ENCODE results near the gene CAD. TPM values are rescaled to one million over a fixed set of nuclear protein-coding genes. Genes with fewer than 3 reads are reported as not detected.

Gene CAD
- total and polyA plus RNA-seq, 2 donors (not counting 1 experiment from before 2014, with no cell fraction given) = 35.6 to 48.5 TPM

GRCh38 chr2:27249891-27250651, 32.9 kb downstream of the CAD start:
- Histone ChIP-seq H3K27me3 (replicated peaks in 1 of 4; ENCODE audit: control extremely low read depth in 1 of 4, control insufficient read depth in 3 of 4, insufficient read depth in 4 of 4, low read length in 3 of 4) (peaks cover 0 to 29% (median 9%) of the 10 kb centered on the region in 4 experiments), H3K4me3 (ENCODE audit: control extremely low read depth in 1 of 5, extremely low read depth in 1 of 5, insufficient read depth in 1 of 5, low read depth in 2 of 5, low read length in 4 of 5) (no peak overlapping the region), H2AFZ (ENCODE audit: insufficient read depth, low read depth, low read length, poor library complexity, severe bottlenecking) (no peak overlapping the region), H3K4me1 (ENCODE audit: control insufficient read depth in 2 of 2, insufficient read depth in 2 of 2, low read length in 2 of 2) (peaks cover 0 to 5% of the 10 kb centered on the region in 2 donors), H3K9ac (ENCODE audit: low read length) (no peak overlapping the region), H3K79me2 (ENCODE audit: control insufficient read depth, insufficient read depth, low read length) (no peaks in the 10 kb centered on the region), H3K36me3 (replicated peaks in 1 of 2; ENCODE audit: control extremely low read depth in 1 of 2, control insufficient read depth in 1 of 2, extremely low read depth in 1 of 2, insufficient read depth in 2 of 2, low read length in 1 of 2) (no peaks in the 10 kb centered on the region), H3K9me3 (ENCODE audit: control extremely low read depth in 1 of 3, control insufficient read depth in 2 of 3, insufficient read depth in 1 of 3, low read length in 2 of 3) (peaks cover 0 to 4% (median 0%) of the 10 kb centered on the region in 3 donors), H3K4me2 (replicated peaks; ENCODE audit: low read depth, low read length, poor library complexity, severe bottlenecking) (peak overlapping the region; percentile 28), H4K20me1 (ENCODE audit: control insufficient read depth, insufficient read depth, low read length, poor library complexity, severe bottlenecking) (no peaks in the 10 kb centered on the region), H3K27ac (ENCODE audit: low read length in 2 of 2) (no peak overlapping the region)
- ChIA-PET POLR2A (no interaction called here), CTCF (interaction anchor here (0.6 to 1.0 kb wide), 2 partner anchors 29 to 95 kb away, joined by 3 to 6 read pairs; no protein-coding TSS in a partner anchor)
- no peaks in the 10 kb centered on the region for H3K9me3 Mint-ChIP-seq (ENCODE audit: insufficient read depth)
- no peak overlapping the region for H3K27ac Mint-ChIP-seq
- 24% methylated on average over 21 of the region's 22 CpGs for WGBS (ENCODE audit: insufficient coverage)
- DNase-seq = peak; percentile 57
- H3K4me3 Mint-ChIP-seq = no peak overlapping the region
- peaks cover 38% of the 10 kb centered on the region for H3K27me3 Mint-ChIP-seq
- intact Hi-C loops (cut with micrococcal nuclease) = loop anchor here (1.0 kb wide), 1 partner anchor 53 kb away; no protein-coding TSS in a partner anchor
- peak; percentile 51 for TF ChIP-seq CTCF (IDR thresholded peaks at IDR 0.05)
- no peak for TF ChIP-seq EZH2 (IDR thresholded peaks at IDR 0.05; ENCODE audit: borderline replicate concordance, insufficient read depth, low read depth, low read length, poor library complexity, severe bottlenecking)
- ATAC-seq (ENCODE audit: low read depth) = peak; percentile 45
- no peaks in the 10 kb centered on the region for H3K4me1 Mint-ChIP-seq

Measured in B cell (primary cell).